Endothelial cell of umbilical vein (primary cell): Measurements from ENCODE around the gene UBTD1.

Experiments used
- CTCF ChIP-seq, 2 donors: IDR thresholded peaks; 1 replicate in 1 of 2; 2 replicates in 1 of 2; pipeline ENCODE4 v1.5.1; 2011; ENCODE audit warnings: low read length in 2 of 2, mild to moderate bottlenecking in 2 of 2, moderate library complexity in 2 of 2, control low read depth in 1 of 2, inconsistent platforms in 1 of 2, low read depth in 1 of 2; ENCODE audit not compliant: insufficient read depth in 1 of 2; ENCODE audit errors: extremely low read depth in 1 of 2
- MAX ChIP-seq: IDR thresholded peaks from 2 replicates; pipeline ENCODE4 v1.6.1; 2011; ENCODE audit not compliant: insufficient read depth, insufficient read length
- POLR2A ChIP-seq: IDR thresholded peaks from 2 replicates; pipeline ENCODE4 v1.6.1; 2012; ENCODE audit warnings: low read depth, mild to moderate bottlenecking, control low read depth, low read length
- POLR2AphosphoS5 ChIP-seq: IDR thresholded peaks from 2 replicates; pipeline ENCODE4 v1.6.1; 2012; ENCODE audit warnings: low read depth, mild to moderate bottlenecking, control low read depth, low read length, moderate library complexity; ENCODE audit not compliant: insufficient read depth

GRCh38 chr10:97537186-97537869 is 38.6 kb downstream of the UBTD1 start:
- TF ChIP-seq POLR2AphosphoS5, result no peak
- TF ChIP-seq POLR2A, result no peak
- no peak for TF ChIP-seq MAX
- no peak for TF ChIP-seq CTCF (IDR thresholded peaks at IDR 0.05; ENCODE audit: extremely low read depth in 1 of 2, insufficient read depth in 1 of 2, low read depth in 1 of 2, low read length in 2 of 2)
